Ishikawa (cell line): Measurements from ENCODE around the gene SIDT2.

Experiments
- CEBPB ChIP-seq: IDR thresholded peaks from 2 replicates; pipeline ENCODE4 v1.6.1; 2012
- CREB1 ChIP-seq: IDR thresholded peaks from 2 replicates; pipeline ENCODE4 v1.6.1; 2012; ENCODE audit warnings: low read depth
- EGR1 ChIP-seq: IDR thresholded peaks from 2 replicates; pipeline ENCODE4 v1.6.1; 2012
- EP300 ChIP-seq: IDR thresholded peaks from 2 replicates; pipeline ENCODE4 v1.6.1; 2012; ENCODE audit warnings: borderline replicate concordance
- FOXM1 ChIP-seq: IDR thresholded peaks from 2 replicates; pipeline ENCODE4 v1.6.1; 2012; ENCODE audit warnings: low read depth, borderline replicate concordance
- NFIC ChIP-seq: IDR thresholded peaks from 2 replicates; pipeline ENCODE4 v1.6.1; 2012
- RAD21 ChIP-seq: IDR thresholded peaks from 2 replicates; pipeline ENCODE4 v1.6.1; 2012; ENCODE audit warnings: low read depth
- TAF1 ChIP-seq: IDR thresholded peaks from 2 replicates; pipeline ENCODE4 v1.6.1; 2012; ENCODE audit warnings: low read depth, mild to moderate bottlenecking
- TCF12 ChIP-seq: IDR thresholded peaks from 2 replicates; pipeline ENCODE4 v1.6.1; 2012; ENCODE audit warnings: low read depth
- TEAD4 ChIP-seq: IDR thresholded peaks from 2 replicates; pipeline ENCODE4 v1.6.1; 2012
- YY1 ChIP-seq: IDR thresholded peaks from 2 replicates; pipeline ENCODE4 v1.6.1; 2012; ENCODE audit warnings: low read depth
- ZBTB7A ChIP-seq: IDR thresholded peaks from 2 replicates; pipeline ENCODE4 v1.6.1; 2012; ENCODE audit warnings: low read depth
- TF ChIP-seq, protein P1 (sequence below): IDR thresholded peaks from 2 replicates; pipeline ENCODE4 v1.6.1; 2012
- TF ChIP-seq, protein P2 (sequence below): IDR thresholded peaks from 2 replicates; pipeline ENCODE4 v1.6.1; 2012
- TF ChIP-seq, protein P3 (sequence below): IDR thresholded peaks from 2 replicates; pipeline ENCODE4 v1.6.1; 2012; ENCODE audit warnings: low read depth, mild to moderate bottlenecking

Gene SIDT2

GRCh38 chr11:117197516-117198456, 19.2 kb downstream of the SIDT2 start:
- TF ChIP-seq EGR1 = peak; percentile 89
- peak; percentile 67 for TF ChIP-seq RAD21
- 0 out of 2 replicates have a peak, but pooled peaks have one; percentile 5 for TF ChIP-seq TAF1
- peak; percentile 32; the same call in 1 of the 2 replicates for TF ChIP-seq EP300
- TF ChIP-seq ZBTB7A = peak; percentile 97
- no peak for TF ChIP-seq CEBPB
- TF ChIP-seq, protein P1, sequence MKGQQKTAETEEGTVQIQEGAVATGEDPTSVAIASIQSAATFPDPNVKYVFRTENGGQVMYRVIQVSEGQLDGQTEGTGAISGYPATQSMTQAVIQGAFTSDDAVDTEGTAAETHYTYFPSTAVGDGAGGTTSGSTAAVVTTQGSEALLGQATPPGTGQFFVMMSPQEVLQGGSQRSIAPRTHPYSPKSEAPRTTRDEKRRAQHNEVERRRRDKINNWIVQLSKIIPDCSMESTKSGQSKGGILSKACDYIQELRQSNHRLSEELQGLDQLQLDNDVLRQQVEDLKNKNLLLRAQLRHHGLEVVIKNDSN = no peak
- TF ChIP-seq, protein P2, sequence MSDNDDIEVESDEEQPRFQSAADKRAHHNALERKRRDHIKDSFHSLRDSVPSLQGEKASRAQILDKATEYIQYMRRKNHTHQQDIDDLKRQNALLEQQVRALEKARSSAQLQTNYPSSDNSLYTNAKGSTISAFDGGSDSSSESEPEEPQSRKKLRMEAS = peak; percentile 24; the same call in 1 of the 2 replicates

DNA sequence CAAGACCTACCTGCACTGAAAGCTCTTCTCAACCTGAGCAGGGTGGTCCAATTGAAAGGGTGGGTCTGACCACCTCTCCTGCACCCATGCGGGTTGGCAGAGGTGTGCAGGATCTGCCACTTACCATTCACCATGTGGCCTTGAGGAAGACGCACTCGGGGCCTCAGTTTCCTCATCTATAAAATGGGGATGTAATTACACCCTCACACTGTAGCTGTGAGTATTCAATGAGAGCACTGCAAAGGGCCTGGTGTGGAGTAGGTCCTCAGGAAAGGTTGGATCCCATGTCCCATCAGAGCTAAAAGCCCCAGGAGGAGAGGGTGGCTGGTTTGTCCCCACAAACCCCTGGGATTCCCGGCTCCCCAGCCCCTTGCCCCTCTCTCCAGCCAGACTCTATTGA, 20.1 kb downstream of the SIDT2 start:
- TF ChIP-seq NFIC = no peak
- TF ChIP-seq TAF1 = no peak
- TF ChIP-seq, protein P2 = no peak
- TF ChIP-seq CEBPB = no peak
- TF ChIP-seq, protein P1 = no peak
- no peak for TF ChIP-seq TCF12
- no peak for TF ChIP-seq ZBTB7A
- TF ChIP-seq TEAD4 = no peak
- TF ChIP-seq RAD21 = no peak
- TF ChIP-seq, protein P3, sequence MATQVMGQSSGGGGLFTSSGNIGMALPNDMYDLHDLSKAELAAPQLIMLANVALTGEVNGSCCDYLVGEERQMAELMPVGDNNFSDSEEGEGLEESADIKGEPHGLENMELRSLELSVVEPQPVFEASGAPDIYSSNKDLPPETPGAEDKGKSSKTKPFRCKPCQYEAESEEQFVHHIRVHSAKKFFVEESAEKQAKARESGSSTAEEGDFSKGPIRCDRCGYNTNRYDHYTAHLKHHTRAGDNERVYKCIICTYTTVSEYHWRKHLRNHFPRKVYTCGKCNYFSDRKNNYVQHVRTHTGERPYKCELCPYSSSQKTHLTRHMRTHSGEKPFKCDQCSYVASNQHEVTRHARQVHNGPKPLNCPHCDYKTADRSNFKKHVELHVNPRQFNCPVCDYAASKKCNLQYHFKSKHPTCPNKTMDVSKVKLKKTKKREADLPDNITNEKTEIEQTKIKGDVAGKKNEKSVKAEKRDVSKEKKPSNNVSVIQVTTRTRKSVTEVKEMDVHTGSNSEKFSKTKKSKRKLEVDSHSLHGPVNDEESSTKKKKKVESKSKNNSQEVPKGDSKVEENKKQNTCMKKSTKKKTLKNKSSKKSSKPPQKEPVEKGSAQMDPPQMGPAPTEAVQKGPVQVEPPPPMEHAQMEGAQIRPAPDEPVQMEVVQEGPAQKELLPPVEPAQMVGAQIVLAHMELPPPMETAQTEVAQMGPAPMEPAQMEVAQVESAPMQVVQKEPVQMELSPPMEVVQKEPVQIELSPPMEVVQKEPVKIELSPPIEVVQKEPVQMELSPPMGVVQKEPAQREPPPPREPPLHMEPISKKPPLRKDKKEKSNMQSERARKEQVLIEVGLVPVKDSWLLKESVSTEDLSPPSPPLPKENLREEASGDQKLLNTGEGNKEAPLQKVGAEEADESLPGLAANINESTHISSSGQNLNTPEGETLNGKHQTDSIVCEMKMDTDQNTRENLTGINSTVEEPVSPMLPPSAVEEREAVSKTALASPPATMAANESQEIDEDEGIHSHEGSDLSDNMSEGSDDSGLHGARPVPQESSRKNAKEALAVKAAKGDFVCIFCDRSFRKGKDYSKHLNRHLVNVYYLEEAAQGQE = no peak
- TF ChIP-seq CREB1 = no peak
- TF ChIP-seq FOXM1 = no peak
- TF ChIP-seq EGR1 = no peak
- no peak for TF ChIP-seq YY1
- no peak for TF ChIP-seq EP300

- TF ChIP-seq ZBTB7A = peak; percentile 61
- peak; percentile 93 for TF ChIP-seq TCF12
- peak; percentile 95 for TF ChIP-seq FOXM1
- peak; percentile 57 for TF ChIP-seq EGR1
- TF ChIP-seq CEBPB = no peak; the same call in 1 of the 2 replicates
- TF ChIP-seq, protein P1 = no peak
- TF ChIP-seq CREB1 = no peak
- no peak; the same call in 1 of the 2 replicates for TF ChIP-seq TAF1
- TF ChIP-seq, protein P3 = no peak
- TF ChIP-seq YY1 = peak; percentile 49; the same call in 1 of the 2 replicates
- TF ChIP-seq NFIC = peak; percentile 51
- TF ChIP-seq EP300 = peak; percentile 91
- no peak for TF ChIP-seq RAD21
- TF ChIP-seq TEAD4 = peak; percentile 97
Measured at GRCh38 chr11:117199053-117199915, 20.7 kb downstream of the SIDT2 start, which contains the start of gene TAGLN. Gene TAGLN (plus strand): TSS chr11:117199370. CDS start chr11:117203014, 3,644 bp downstream.
